NOMO-1 treated with DMSO at 0.1 percent for 48 hours (cell line): Measurements from ENCODE around the gene RBBP9.
A peak's percentile ranks its signal among the peaks of the same experiment; 100 is the strongest.
"Not testable (repeated sequence)": the region's sequence is repeated elsewhere in the genome, so short reads cannot be mapped to it uniquely, and the experiment has no call there.

Experiments used
- DNase-seq: peaks from one replicate; lab custom pipeline; 2025; ENCODE audit not compliant: unreplicated experiment; lab: John Stamatoyannopoulos, UW

The RBBP9 gene

DNA sequence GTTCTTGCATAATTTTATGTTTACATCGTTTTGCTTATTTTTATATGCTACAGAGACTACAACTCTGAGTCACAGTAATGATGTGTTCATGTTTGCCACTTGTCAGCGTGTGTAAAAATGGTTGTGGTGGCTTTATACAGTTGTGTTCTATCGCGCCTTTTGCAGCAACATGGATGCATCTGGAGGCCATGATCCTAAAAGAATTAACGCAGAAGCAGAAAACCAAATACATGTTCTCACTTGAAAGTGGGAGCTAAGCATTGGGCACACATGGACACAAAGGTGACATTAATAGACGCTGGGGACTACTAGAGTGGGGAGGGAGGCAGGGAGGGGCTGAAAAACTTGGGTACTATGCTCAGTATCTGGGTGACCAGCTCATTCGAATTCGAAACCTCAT, 9.7 kb upstream of the RBBP9 start:
- no peak for DNase-seq

DNA sequence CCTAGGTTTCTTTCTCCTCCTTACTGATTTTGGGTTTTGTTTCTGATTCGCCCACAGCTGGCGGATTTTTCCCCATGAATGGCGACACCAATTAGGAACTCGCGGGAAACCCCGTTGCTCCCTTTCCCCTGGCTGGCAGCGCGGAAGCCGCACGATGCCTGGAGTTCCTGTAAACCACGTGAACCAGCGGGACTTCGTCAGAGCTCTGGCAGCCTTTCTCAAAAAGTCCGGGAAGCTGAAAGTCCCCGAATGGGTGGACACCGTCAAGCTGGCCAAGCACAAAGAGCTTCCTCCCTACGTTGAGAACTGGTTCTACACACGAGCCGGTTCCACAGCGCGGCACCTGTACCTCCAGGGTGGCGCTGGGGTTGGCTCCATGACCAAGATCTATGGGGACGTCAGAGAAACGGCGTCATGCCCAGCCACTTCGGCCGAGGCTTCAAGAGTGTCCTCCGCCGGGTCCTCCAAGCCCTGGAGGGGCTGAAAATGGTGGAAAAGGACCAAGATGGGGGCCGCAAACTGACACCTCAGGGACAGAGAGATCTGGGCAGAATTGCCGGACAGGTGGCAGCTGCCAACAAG, 7.5 kb upstream of the RBBP9 start:
- no peak for DNase-seq

DNA sequence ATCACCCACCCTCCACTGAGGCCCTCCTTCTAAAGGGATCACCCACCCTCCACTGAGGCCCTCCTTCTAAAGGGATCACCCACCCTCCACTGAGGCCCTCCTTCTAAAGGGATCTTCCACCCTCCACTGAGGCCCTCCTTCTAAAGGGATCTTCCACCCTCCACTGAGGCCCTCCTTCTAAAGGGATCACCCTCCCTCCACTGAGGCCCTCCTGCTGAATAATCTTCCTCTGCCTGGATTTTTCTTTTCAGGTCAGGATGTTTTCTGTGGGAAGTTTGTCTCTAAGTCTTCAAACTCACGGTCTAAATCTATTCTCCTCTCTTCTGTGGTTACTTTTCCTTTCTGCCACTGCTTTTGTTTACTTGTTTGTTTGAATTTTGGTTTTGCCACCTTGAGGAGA, 4.6 kb upstream of the RBBP9 start:
- not testable (repeated sequence) for DNase-seq

DNA sequence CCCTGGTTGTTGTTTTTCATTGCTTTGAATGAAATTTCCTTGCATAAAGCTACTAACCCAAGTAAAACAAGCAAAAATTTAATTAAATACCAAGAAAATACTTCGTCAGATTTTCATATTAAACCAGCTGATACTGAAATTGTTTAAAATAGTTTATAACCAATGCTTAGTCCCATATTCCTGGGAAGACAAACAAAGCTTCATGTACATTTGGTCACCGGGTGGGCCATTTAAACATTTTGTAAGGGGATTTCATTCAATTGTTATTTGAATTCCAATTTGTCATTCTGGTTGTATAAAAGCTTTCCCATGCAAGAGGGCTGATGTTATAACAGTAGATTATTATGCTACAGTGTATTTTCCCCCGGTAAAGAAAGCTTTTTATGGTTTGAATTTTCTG, 578 bp upstream of the RBBP9 start:
- no peak for DNase-seq

DNA sequence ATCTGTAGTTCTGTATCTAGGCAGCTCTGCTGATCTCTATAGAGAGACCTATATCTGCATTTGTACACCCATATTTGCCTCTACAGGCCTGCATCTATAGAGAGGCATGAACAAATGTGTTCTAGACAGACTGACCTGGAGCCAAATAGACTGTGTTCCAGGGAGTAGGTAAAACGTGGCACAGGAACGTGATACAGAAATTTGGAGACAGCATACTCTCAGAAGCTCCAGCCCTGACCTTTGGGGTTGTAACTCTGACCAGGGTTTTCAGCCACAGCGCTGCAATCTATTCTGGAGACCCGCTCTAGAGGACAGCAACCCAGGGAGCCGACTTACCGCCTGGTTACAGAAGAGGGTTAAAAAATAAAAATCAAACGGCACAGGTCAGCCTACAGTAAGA, 983 bp downstream of the RBBP9 start:
- DNase-seq, result peak; percentile 3

DNA sequence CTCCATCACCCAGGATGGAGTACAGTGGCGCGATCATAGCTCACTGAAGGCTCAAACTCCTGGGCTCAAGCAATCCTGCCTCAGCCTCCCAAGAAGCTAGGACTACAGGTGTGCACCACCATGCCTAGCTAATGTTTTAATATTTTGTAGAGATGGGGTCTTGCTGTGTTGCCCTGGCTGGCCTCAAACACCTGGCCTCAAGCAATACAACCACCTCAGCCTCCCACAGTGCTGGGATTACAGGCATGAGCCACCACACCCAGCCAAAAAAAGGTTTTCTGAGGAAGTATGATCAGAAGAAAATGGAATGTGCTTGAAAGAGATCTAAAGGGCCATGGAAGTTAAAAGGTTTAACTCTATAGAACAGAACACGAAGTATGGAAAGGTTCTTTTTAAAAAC, 8.7 kb downstream of the RBBP9 start:
- no peak for DNase-seq

DNA sequence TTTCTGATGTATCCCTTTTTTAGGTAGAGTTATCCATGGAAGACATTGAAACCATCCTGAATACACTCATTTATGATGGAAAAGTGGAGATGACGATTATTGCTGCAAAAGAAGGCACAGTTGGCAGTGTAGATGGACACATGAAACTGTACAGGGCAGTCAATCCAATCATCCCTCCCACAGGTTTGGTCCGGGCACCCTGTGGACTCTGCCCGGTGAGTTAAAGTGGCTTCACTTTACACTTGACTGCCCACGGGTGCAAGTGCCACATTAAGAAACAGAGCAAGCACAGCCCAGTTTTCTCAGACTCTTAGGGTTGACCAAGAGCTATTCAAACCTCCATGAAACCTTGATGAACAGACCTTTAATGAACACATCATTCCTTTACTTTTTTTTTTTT, 15.4 kb downstream of the RBBP9 start:
- DNase-seq, result no peak

DNA sequence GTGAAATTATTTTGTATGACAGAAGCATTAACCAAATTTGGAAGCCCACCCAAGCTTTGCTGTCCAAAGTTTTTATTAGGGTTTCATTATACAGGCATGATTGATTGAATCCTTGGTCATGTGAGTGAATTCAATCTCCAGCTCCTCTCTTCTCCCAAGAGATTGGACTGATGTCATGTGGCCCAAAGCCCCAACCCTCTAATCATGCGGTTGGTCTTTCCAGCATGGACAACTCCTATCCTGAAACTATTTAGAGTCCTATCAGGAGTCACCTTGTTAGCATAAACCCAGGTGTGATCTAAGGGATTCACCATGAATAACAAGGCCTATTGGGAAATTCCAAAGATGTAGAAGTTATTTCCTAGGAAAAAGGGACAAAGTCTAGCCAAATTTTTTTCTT, 19.2 kb downstream of the RBBP9 start:
- no peak for DNase-seq

DNA sequence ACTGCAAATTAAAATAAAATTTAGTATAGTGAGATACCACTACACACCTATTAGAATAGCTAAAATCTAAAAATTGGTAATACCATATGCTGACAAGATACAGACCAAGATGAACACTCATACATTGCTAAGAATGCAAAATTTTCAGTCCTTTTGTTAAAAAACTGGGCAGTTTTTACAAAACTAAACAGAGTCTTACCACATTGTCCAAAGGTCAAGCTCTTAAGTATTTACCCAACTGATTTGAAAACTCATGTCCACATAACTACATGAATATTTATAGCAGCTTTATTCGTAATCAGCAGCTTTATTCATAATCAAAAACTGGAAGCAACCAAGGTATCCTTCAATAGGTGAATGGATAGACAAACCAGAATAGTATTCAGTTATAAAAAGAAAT, 19.8 kb downstream of the RBBP9 start:
- DNase-seq, result no peak

DNA sequence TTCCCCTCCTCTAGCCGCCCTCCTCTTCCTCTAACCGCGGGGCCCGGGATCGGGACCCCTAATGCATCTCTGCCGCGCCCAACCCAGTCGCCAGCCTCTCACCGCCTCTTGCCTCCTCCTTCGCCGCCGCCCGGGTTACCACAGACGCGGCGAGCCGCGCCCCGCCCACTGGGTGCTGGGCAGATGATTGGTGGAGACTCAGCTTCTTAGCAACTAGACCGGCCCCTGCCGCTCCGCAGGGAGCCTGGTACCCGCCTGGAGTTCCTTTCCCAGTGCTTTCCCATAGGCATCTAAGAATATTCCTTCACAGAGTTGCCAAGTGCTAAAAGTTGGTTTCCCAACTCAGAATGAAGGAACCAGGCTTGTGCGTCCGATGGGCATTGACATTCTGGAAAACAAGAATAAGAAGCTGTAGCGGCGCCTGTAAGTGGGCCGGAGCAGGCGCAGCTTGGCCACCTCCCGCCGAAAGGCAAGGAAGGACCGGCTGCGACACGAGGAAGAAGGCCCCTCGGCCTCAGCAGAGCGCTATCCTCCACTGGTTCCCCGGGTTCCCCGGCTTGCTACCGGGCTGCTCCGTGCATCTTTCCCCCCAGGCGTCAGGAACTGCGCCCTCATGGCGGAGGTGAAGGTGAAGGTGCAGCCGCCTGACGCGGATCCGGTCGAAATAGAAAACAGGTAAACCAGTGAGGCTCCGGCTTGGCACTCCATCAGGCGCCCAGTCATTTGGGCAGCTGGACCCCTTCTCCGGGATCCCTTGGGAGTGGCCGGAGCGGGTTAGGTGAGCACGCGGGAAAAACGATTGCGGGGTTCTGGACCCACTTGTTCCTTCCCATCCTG, 29.9 kb downstream of the RBBP9 start, which contains the start of the genes DZANK1 and POLR3F:
DZANK1 (minus strand) TSS at position 137 of the 837 bp plus-strand sequence. CDS start 1,672 bp downstream, outside the sequence.
POLR3F (plus strand) TSS at position 497 of the 837 bp plus-strand sequence; CDS start at position 614, 117 bp downstream.
- peak; percentile 91 for DNase-seq

DNA sequence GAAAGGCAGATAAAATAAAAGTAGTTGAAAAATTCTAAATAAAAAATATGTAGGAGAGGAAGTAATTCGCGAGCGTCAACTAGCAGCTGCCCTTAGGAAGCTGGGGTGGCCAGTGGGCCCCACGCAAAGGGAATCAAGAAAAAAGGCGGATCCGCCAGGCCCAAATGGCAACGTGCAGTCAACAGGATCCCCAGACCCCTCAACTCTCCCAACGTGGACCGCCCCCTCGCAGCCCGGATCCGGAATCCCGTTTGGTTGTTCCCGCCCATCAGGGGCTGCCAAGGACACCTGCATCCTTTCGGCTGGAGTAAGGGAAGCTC, 30.5 kb downstream of the RBBP9 start:
- no peak for DNase-seq

DNA sequence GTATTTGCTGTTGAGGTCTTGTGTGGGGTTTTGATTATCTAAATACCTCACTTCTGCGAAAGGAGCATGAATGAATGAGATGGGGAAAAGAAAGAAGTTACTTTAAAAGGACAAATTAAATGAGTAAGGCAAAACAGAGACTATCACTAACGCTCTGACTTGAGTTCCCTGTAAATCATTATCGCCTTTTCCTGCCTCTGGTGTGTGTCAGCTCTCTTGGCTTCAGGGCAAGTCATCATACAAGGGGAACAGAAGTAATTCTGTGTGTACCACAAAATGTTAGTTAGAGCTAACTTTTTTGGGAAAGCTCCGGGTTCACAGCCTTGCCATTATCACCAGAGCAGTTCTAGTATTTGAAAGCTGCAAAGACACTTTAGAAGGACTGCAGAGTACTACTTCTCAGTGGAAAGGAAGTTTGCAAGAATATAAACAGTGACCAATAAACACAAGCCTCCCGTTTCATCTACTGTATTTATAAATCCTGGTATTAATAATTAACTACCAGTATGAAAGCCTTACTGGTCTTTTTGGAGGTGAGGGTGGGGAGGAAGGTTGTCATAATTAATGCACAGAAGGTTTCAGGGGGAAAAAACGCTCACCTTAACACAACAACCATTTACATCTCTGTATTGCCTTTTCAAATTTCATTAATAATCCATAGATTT, 31.4 kb downstream of the RBBP9 start:
- peak; percentile 0 for DNase-seq

DNA sequence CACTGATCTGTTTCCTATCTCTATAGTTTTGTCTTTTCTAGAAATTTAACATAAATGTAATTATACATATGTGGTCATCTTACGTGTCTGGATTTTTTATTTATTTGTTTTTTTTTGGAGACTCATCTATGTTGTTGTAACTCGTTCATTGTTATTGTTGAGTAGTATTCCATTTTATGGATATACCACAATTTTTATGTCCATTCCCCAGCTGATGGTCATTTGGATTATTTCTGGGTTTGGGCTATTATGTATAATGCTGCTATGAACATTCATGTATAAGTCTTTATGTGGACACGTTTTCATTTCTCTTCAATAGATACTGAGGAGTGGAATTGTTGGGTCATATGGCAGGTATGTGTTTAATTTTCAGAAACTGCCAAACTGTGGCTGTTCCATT, 40.4 kb downstream of the RBBP9 start:
- DNase-seq, result no peak

DNA sequence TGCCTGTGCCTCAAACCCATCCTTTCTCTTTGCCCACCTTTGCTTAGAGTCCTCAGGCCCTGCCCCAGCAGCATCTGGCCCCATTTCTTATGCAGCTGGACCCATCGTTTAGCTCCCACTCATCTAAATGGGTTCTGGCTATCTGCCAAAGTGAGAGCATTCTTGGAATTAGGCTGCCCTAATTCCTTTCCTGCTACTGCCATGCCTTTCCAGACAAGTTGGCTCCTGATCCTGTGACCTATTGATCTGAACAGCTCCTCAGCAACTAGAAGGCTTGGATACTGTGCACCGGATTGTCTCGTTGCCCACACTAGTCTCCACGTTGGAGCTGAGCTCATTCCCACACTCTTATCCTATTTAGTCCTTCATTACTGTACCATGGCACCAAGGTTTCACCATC, 53.1 kb downstream of the RBBP9 start:
- DNase-seq, result no peak

DNA sequence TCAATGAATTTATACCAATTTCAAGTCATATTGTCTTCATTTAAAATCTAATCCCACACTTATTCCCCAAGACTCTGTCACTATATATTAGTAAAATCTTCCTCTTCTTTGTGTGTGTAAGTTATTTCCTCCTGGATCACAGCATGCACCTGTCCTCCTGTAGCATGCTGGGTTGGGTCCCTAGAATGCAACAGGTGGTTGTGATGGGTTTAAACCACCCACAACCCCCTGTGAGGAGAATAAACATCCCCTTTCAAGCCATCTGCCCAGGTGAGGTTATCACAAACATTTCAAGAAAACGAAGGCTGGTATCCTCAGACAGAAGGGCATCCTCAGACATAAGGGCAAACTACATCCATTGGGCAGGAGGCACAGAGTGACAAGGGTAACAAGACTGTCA, 56.6 kb downstream of the RBBP9 start:
- no peak for DNase-seq

DNA sequence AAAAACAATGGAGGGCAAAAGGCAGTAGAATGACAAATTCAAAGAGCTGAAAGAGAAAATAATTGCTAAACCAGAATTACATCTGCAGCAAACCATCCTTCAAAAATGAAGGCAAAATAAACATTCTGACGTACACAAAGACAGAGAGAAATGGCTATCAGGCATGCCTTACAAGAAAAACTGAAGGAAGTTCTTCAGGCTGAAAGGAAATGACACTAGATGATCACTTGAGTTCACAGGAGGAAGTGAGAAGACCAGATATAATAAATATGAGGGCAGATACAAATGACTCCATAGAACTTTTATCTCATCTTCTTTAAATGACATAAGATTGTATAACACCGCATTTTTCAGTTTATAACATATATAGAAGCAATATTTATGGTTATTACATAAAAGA, 60.2 kb downstream of the RBBP9 start:
- peak; percentile 72 for DNase-seq
